Activated CD8-positive, alpha-beta T cell treated with anti-CD3 and anti-CD28 coated beads, Interleukin-2, amount 10 ng/mL, durations not matched to agents 7 days and 5 days (primary cell): ENCODE results near the gene DNPH1. TPM values are rescaled to one million over a fixed set of nuclear protein-coding genes. Genes with fewer than 3 reads are reported as not detected.

Experiments used
- ATAC-seq: fragments of 150-1000 bp; cut with Tn5 transposase; one replicate; pipeline ENCODE4 v1.10.0; 2021; ENCODE audit warnings: moderate library complexity
- CTCF ChIA-PET: fragments of 350-600 bp; sonication (Branson Sonifier 250); formaldehyde crosslinking; loops from one replicate; lab custom pipeline; 2021; ENCODE audit warnings: antibody characterized with exemption; lab: Charles Lee
- POLR2A ChIA-PET: fragments of 350-600 bp; sonication (Branson Sonifier 250); formaldehyde crosslinking; loops from one replicate; lab custom pipeline; 2021; ENCODE audit warnings: antibody characterized with exemption; lab: Charles Lee
- DNase-seq: peaks from one replicate; pipeline ENCODE4 v3.0.0-alpha.2; 2020
- H3K27ac Mint-ChIP-seq: one replicate; pipeline ENCODE4 v1.8.0; 2021; ENCODE audit warnings: mild to moderate bottlenecking, mixed read lengths
- H3K27me3 Mint-ChIP-seq: one replicate; pipeline ENCODE4 v1.8.0; 2021; ENCODE audit warnings: low read depth, mixed read lengths
- H3K36me3 Mint-ChIP-seq: one replicate; pipeline ENCODE4 v1.8.0; 2021; ENCODE audit warnings: low read depth, mixed read lengths
- H3K4me1 Mint-ChIP-seq: one replicate; pipeline ENCODE4 v1.8.0; 2021; ENCODE audit warnings: low read depth, mixed read lengths
- H3K4me3 Mint-ChIP-seq: one replicate; pipeline ENCODE4 v1.8.0; 2021; ENCODE audit warnings: mild to moderate bottlenecking, mixed read lengths
- H3K9me3 Mint-ChIP-seq: one replicate; pipeline ENCODE4 v1.8.0; 2022; ENCODE audit warnings: mixed read lengths; ENCODE audit not compliant: insufficient read depth
- total RNA-seq, 2 experiments: library from RNA; stranded (reverse); gene quantifications; one replicate each; pipeline ENCODE4 v1.2.3, GENCODE V29; 2021

DNPH1 gene
- total RNA-seq, 2 experiments from 2014 or later, result 42.5 to 47.2 TPM

- CTCF ChIA-PET, result no interaction called here
- DNase-seq, result no peak
- Mint-ChIP-seq H3K9me3 (no peaks in the 10 kb centered on the region), H3K27ac (no peak overlapping the region), H3K27me3 (no peaks in the 10 kb centered on the region), H3K4me3 (no peak overlapping the region), H3K4me1 (no peaks in the 10 kb centered on the region), H3K36me3 (peaks cover 35% of the 10 kb centered on the region)
- no peak for ATAC-seq
- POLR2A ChIA-PET, result no interaction called here
Measured at GRCh38 chr6:43203029-43203717, 26.1 kb downstream of the DNPH1 start.

GRCh38 chr6:43202451-43202850 is 26.8 kb downstream of the DNPH1 start:
- Mint-ChIP-seq H3K27me3 (no peaks in the 10 kb centered on the region), H3K36me3 (peaks cover 37% of the 10 kb centered on the region), H3K4me3 (no peak overlapping the region), H3K9me3 (no peaks in the 10 kb centered on the region), H3K4me1 (no peaks in the 10 kb centered on the region), H3K27ac (no peak overlapping the region)
- ChIA-PET POLR2A (interaction anchor here (0.6 kb wide), 1 partner anchor 476 kb away, joined by 3 read pairs; no protein-coding TSS in a partner anchor), CTCF (interaction anchor here (2.0 kb wide), 1 partner anchor 17 kb away, joined by 4 read pairs; no protein-coding TSS in a partner anchor)
- ATAC-seq (no peak), DNase-seq (no peak)

- no peak overlapping the region for H3K4me3 Mint-ChIP-seq
- H3K27me3 Mint-ChIP-seq, result no peaks in the 10 kb centered on the region
- DNase-seq, result no peak
- no peaks in the 10 kb centered on the region for H3K4me1 Mint-ChIP-seq
- no peaks in the 10 kb centered on the region for H3K9me3 Mint-ChIP-seq
- H3K27ac Mint-ChIP-seq, result no peak overlapping the region
- ChIA-PET CTCF (interaction anchor here (1.1 to 2.0 kb wide), 3 partner anchors 15 to 29 kb away, joined by 3 to 11 read pairs (median 4); partner anchors contain the start of gene DNPH1), POLR2A (no interaction called here)
- no peak for ATAC-seq
- H3K36me3 Mint-ChIP-seq, result peaks cover 33% of the 10 kb centered on the region
Measured at GRCh38 chr6:43200541-43200940, 28.7 kb downstream of the DNPH1 start.

- H3K27ac Mint-ChIP-seq, result no peak overlapping the region
- H3K9me3 Mint-ChIP-seq, result no peaks in the 10 kb centered on the region
- DNase-seq (no peak), ATAC-seq (no peak)
- CTCF ChIA-PET, result interaction anchor here (1.0 to 1.1 kb wide), 2 partner anchors 9 to 25 kb away, joined by 3 read pairs; no protein-coding TSS in a partner anchor
- POLR2A ChIA-PET, result interaction anchor here (0.9 kb wide), 1 partner anchor 19 kb away, joined by 3 read pairs; no protein-coding TSS in a partner anchor
- H3K36me3 Mint-ChIP-seq, result peaks cover 32% of the 10 kb centered on the region
- H3K27me3 Mint-ChIP-seq, result no peaks in the 10 kb centered on the region
- H3K4me3 Mint-ChIP-seq, result no peak overlapping the region
- H3K4me1 Mint-ChIP-seq, result no peaks in the 10 kb centered on the region
Measured at GRCh38 chr6:43199912-43200311, 29.4 kb downstream of the DNPH1 start.

GRCh38 chr6:43196337-43196736 is 32.9 kb downstream of the DNPH1 start:
- Mint-ChIP-seq H3K9me3 (no peaks in the 10 kb centered on the region), H3K27me3 (no peaks in the 10 kb centered on the region), H3K4me1 (no peaks in the 10 kb centered on the region), H3K27ac (no peak overlapping the region), H3K4me3 (no peak overlapping the region), H3K36me3 (peaks cover 40% of the 10 kb centered on the region)
- ChIA-PET CTCF (interaction anchor here (0.6 kb wide), 1 partner anchor 31 kb away, joined by 3 read pairs; no protein-coding TSS in a partner anchor), POLR2A (interaction anchor here (0.7 to 0.8 kb wide), 2 partner anchors 14 to 24 kb away, joined by 3 read pairs; partner anchors contain the start of gene CUL9)
- DNase-seq (no peak), ATAC-seq (no peak)

GRCh38 chr6:43193929-43194328 is 35.4 kb downstream of the DNPH1 start:
- Mint-ChIP-seq H3K4me1 (no peaks in the 10 kb centered on the region), H3K36me3 (peaks cover 30% of the 10 kb centered on the region), H3K27ac (no peak overlapping the region), H3K9me3 (no peaks in the 10 kb centered on the region), H3K4me3 (no peak overlapping the region), H3K27me3 (no peaks in the 10 kb centered on the region)
- CTCF ChIA-PET, result interaction anchor here (0.9 kb wide), 1 partner anchor 35 kb away, joined by 3 read pairs; the partner anchor contains the start of gene DNPH1
- DNase-seq (no peak), ATAC-seq (no peak)
- POLR2A ChIA-PET, result no interaction called here

GRCh38 chr6:43192911-43193310 is 36.4 kb downstream of the DNPH1 start:
- Mint-ChIP-seq H3K4me1 (peaks cover 4% of the 10 kb centered on the region), H3K27me3 (no peaks in the 10 kb centered on the region), H3K9me3 (no peaks in the 10 kb centered on the region), H3K36me3 (peaks cover 38% of the 10 kb centered on the region), H3K27ac (no peak overlapping the region), H3K4me3 (no peak overlapping the region)
- DNase-seq (no peak), ATAC-seq (no peak)
- CTCF ChIA-PET, result no interaction called here
- POLR2A ChIA-PET, result no interaction called here

- ChIA-PET CTCF (no interaction called here), POLR2A (no interaction called here)
- Mint-ChIP-seq H3K4me3 (no peak overlapping the region), H3K36me3 (peaks cover 43% of the 10 kb centered on the region), H3K27ac (no peak overlapping the region), H3K9me3 (no peaks in the 10 kb centered on the region), H3K27me3 (no peaks in the 10 kb centered on the region), H3K4me1 (peaks cover 19% of the 10 kb centered on the region)
- no peak for ATAC-seq
- DNase-seq, result no peak
Measured at GRCh38 chr6:43189776-43190304, 39.4 kb downstream of the DNPH1 start.

- Mint-ChIP-seq H3K27me3 (no peaks in the 10 kb centered on the region), H3K4me1 (peaks cover 32% of the 10 kb centered on the region), H3K36me3 (peaks cover 46% of the 10 kb centered on the region), H3K9me3 (no peaks in the 10 kb centered on the region), H3K27ac (no peak overlapping the region), H3K4me3 (no peak overlapping the region)
- DNase-seq (no peak), ATAC-seq (no peak)
- CTCF ChIA-PET, result no interaction called here
- POLR2A ChIA-PET, result no interaction called here
Measured at GRCh38 chr6:43188426-43188825, 40.9 kb downstream of the DNPH1 start.

- Mint-ChIP-seq H3K4me1 (peaks cover 38% of the 10 kb centered on the region), H3K27me3 (no peaks in the 10 kb centered on the region), H3K27ac (no peak overlapping the region), H3K9me3 (no peaks in the 10 kb centered on the region), H3K4me3 (no peak overlapping the region), H3K36me3 (peaks cover 42% of the 10 kb centered on the region)
- ChIA-PET CTCF (interaction anchor here (1.2 kb wide), 1 partner anchor 16 kb away, joined by 3 read pairs; no protein-coding TSS in a partner anchor), POLR2A (no interaction called here)
- DNase-seq, result no peak
- ATAC-seq, result no peak
Measured at GRCh38 chr6:43187821-43188220, 41.5 kb downstream of the DNPH1 start.

GRCh38 chr6:43186706-43187105 is 42.6 kb downstream of the DNPH1 start:
- ChIA-PET CTCF (interaction anchor here (1.2 kb wide), 1 partner anchor 15 kb away, joined by 3 read pairs; no protein-coding TSS in a partner anchor), POLR2A (no interaction called here)
- Mint-ChIP-seq H3K27ac (peak overlapping the region; percentile 53), H3K36me3 (peaks cover 39% of the 10 kb centered on the region), H3K27me3 (no peaks in the 10 kb centered on the region), H3K4me1 (peaks cover 45% of the 10 kb centered on the region), H3K4me3 (no peak overlapping the region), H3K9me3 (no peaks in the 10 kb centered on the region)
- ATAC-seq (no peak), DNase-seq (no peak)

GRCh38 chr6:43186019-43186418 is 43.3 kb downstream of the DNPH1 start:
- H3K36me3 Mint-ChIP-seq, result peaks cover 43% of the 10 kb centered on the region
- DNase-seq (no peak), ATAC-seq (no peak)
- peak overlapping the region; percentile 53 for H3K27ac Mint-ChIP-seq
- no peak overlapping the region for H3K4me3 Mint-ChIP-seq
- ChIA-PET CTCF (interaction anchor here (0.9 to 1.5 kb wide), 2 partner anchors 11 to 16 kb away, joined by 3 to 4 read pairs; no protein-coding TSS in a partner anchor), POLR2A (interaction anchor here (1.8 kb wide), 1 partner anchor 11 kb away, joined by 6 read pairs; no protein-coding TSS in a partner anchor)
- H3K9me3 Mint-ChIP-seq, result no peaks in the 10 kb centered on the region
- H3K4me1 Mint-ChIP-seq, result peaks cover 52% of the 10 kb centered on the region
- H3K27me3 Mint-ChIP-seq, result no peaks in the 10 kb centered on the region
